Measurements from ENCODE around the gene C1QTNF1.
A peak's percentile ranks its signal among the peaks of the same experiment; 100 is the strongest.

The C1QTNF1 gene

GRCh38 chr17:79091226-79091670 lies 67.3 kb downstream of the C1QTNF1 start:
- Histone ChIP-seq H3K36me3 (ENCODE audit: control insufficient read depth, low read depth, low read length) (no peaks in the 10 kb centered on the region), H3K27me3 (ENCODE audit: control insufficient read depth, insufficient read depth, low read length) (no peaks in the 10 kb centered on the region), H3K9me3 (ENCODE audit: control insufficient read depth, low read depth, low read length) (no peaks in the 10 kb centered on the region), H3K4me3 (ENCODE audit: low read length) (no peak overlapping the region), H3K27ac (ENCODE audit: low read length) (no peak overlapping the region), H3K4me1 (ENCODE audit: control insufficient read depth, low read depth, low read length) (no peaks in the 10 kb centered on the region), H3K9ac (ENCODE audit: low read length) (no peak overlapping the region)

- Histone ChIP-seq H3K27me3 (ENCODE audit: control insufficient read depth, insufficient read depth, low read length) (no peaks in the 10 kb centered on the region), H3K9ac (ENCODE audit: low read length) (no peak overlapping the region)
Observed at GRCh38 chr17:79092567-79092966, 68.6 kb downstream of the C1QTNF1 start.

GRCh38 chr17:79093270-79093669 lies 69.3 kb downstream of the C1QTNF1 start:
- H3K9me3 ChIP-seq (ENCODE audit: control insufficient read depth, low read depth, low read length): no peaks in the 10 kb centered on the region
- H3K4me1 ChIP-seq (ENCODE audit: control insufficient read depth, low read depth, low read length): no peaks in the 10 kb centered on the region
- no peak overlapping the region for H3K4me3 ChIP-seq (ENCODE audit: low read length)
- no peak overlapping the region for H3K9ac ChIP-seq (ENCODE audit: low read length)
- no peak overlapping the region for H3K27ac ChIP-seq (ENCODE audit: low read length)
- H3K36me3 ChIP-seq (ENCODE audit: control insufficient read depth, low read depth, low read length): no peaks in the 10 kb centered on the region
- H3K27me3 ChIP-seq (ENCODE audit: control insufficient read depth, insufficient read depth, low read length): no peaks in the 10 kb centered on the region

More at GRCh38 chr17:79092567-79092966, 68.6 kb downstream of the C1QTNF1 start:
- Histone ChIP-seq H3K36me3 (ENCODE audit: control insufficient read depth, low read depth, low read length) (no peaks in the 10 kb centered on the region), H3K4me3 (ENCODE audit: low read length) (no peak overlapping the region), H3K4me1 (ENCODE audit: control insufficient read depth, low read depth, low read length) (no peaks in the 10 kb centered on the region), H3K27ac (ENCODE audit: low read length) (no peak overlapping the region), H3K9me3 (ENCODE audit: control insufficient read depth, low read depth, low read length) (no peaks in the 10 kb centered on the region)

- Histone ChIP-seq H3K9ac (ENCODE audit: low read length) (no peak overlapping the region), H3K9me3 (ENCODE audit: control insufficient read depth, low read depth, low read length) (no peaks in the 10 kb centered on the region), H3K27me3 (ENCODE audit: control insufficient read depth, insufficient read depth, low read length) (no peaks in the 10 kb centered on the region), H3K27ac (ENCODE audit: low read length) (no peak overlapping the region), H3K36me3 (ENCODE audit: control insufficient read depth, low read depth, low read length) (no peaks in the 10 kb centered on the region), H3K4me1 (ENCODE audit: control insufficient read depth, low read depth, low read length) (no peaks in the 10 kb centered on the region), H3K4me3 (ENCODE audit: low read length) (no peak overlapping the region)
Observed at GRCh38 chr17:79094261-79094660, 70.3 kb downstream of the C1QTNF1 start.

- H3K27ac ChIP-seq (ENCODE audit: low read length): no peak overlapping the region
- H3K9ac ChIP-seq (ENCODE audit: low read length): no peak overlapping the region
- no peaks in the 10 kb centered on the region for H3K36me3 ChIP-seq (ENCODE audit: control insufficient read depth, low read depth, low read length)
- no peaks in the 10 kb centered on the region for H3K9me3 ChIP-seq (ENCODE audit: control insufficient read depth, low read depth, low read length)
- no peak overlapping the region for H3K4me3 ChIP-seq (ENCODE audit: low read length)
- no peaks in the 10 kb centered on the region for H3K4me1 ChIP-seq (ENCODE audit: control insufficient read depth, low read depth, low read length)
- no peaks in the 10 kb centered on the region for H3K27me3 ChIP-seq (ENCODE audit: control insufficient read depth, insufficient read depth, low read length)
Observed at GRCh38 chr17:79095345-79096055, 71.5 kb downstream of the C1QTNF1 start.

- Histone ChIP-seq H3K9me3 (ENCODE audit: control insufficient read depth, low read depth, low read length) (no peaks in the 10 kb centered on the region), H3K9ac (ENCODE audit: low read length) (no peak overlapping the region), H3K27me3 (ENCODE audit: control insufficient read depth, insufficient read depth, low read length) (no peaks in the 10 kb centered on the region), H3K4me3 (ENCODE audit: low read length) (no peak overlapping the region), H3K36me3 (ENCODE audit: control insufficient read depth, low read depth, low read length) (no peaks in the 10 kb centered on the region), H3K27ac (ENCODE audit: low read length) (no peak overlapping the region), H3K4me1 (ENCODE audit: control insufficient read depth, low read depth, low read length) (no peaks in the 10 kb centered on the region)
Observed at GRCh38 chr17:79096477-79096876, 72.5 kb downstream of the C1QTNF1 start.

GRCh38 chr17:79097226-79098055 lies 73.5 kb downstream of the C1QTNF1 start:
- no peak overlapping the region for H3K27ac ChIP-seq (ENCODE audit: low read length)
- H3K36me3 ChIP-seq (ENCODE audit: control insufficient read depth, low read depth, low read length): no peaks in the 10 kb centered on the region
- no peak overlapping the region for H3K9ac ChIP-seq (ENCODE audit: low read length)
- H3K27me3 ChIP-seq (ENCODE audit: control insufficient read depth, insufficient read depth, low read length): no peaks in the 10 kb centered on the region
- no peaks in the 10 kb centered on the region for H3K4me1 ChIP-seq (ENCODE audit: control insufficient read depth, low read depth, low read length)
- H3K4me3 ChIP-seq (ENCODE audit: low read length): peak overlapping the region; percentile 13
- H3K9me3 ChIP-seq (ENCODE audit: control insufficient read depth, low read depth, low read length): no peaks in the 10 kb centered on the region

- Histone ChIP-seq H3K4me3 (ENCODE audit: low read length) (no peak overlapping the region), H3K9me3 (ENCODE audit: control insufficient read depth, low read depth, low read length) (no peaks in the 10 kb centered on the region), H3K36me3 (ENCODE audit: control insufficient read depth, low read depth, low read length) (no peaks in the 10 kb centered on the region), H3K27ac (ENCODE audit: low read length) (no peak overlapping the region), H3K9ac (ENCODE audit: low read length) (no peak overlapping the region), H3K4me1 (ENCODE audit: control insufficient read depth, low read depth, low read length) (no peaks in the 10 kb centered on the region), H3K27me3 (ENCODE audit: control insufficient read depth, insufficient read depth, low read length) (no peaks in the 10 kb centered on the region)
Observed at GRCh38 chr17:79098282-79098867, 74.4 kb downstream of the C1QTNF1 start.
